Upper lobe of left lung (tissue), 6 donors: ENCODE data around the gene FIZ1. TPM values are rescaled to one million over a fixed set of nuclear protein-coding genes. Genes with fewer than 3 reads are reported as not detected.
"Not testable (repeated sequence)": the region's sequence is repeated elsewhere in the genome, so short reads cannot be mapped to it uniquely, and the experiment has no call there.

Source experiments
- ATAC-seq, 2 donors: fragments of 200-7000 bp; cut with Tn5 transposase; one replicate each; pipeline ENCODE4 v1.9.1; 2022; ENCODE audit warnings: mild to moderate bottlenecking in 2 of 2, moderate library complexity in 2 of 2; ENCODE audit not compliant: low FRiP score in 2 of 2
- DNase-seq, 2 donors: peaks; one replicate each; pipeline ENCODE4 v3.0.0-alpha.2; 2019 to 2020
- H3K27ac ChIP-seq, 4 donors: fragments of 200-600 bp; sonication (generic); one replicate each; pipeline ENCODE4 v1.5.1; 2016 to 2019
- H3K27me3 ChIP-seq, 4 donors: fragments of 200-600 bp; sonication (generic); one replicate each; pipeline ENCODE4 v1.5.1; 2017 to 2019
- H3K36me3 ChIP-seq, 4 donors: fragments of 200-600 bp; sonication (generic); one replicate each; pipeline ENCODE4 v1.5.1; 2016 to 2019
- H3K4me1 ChIP-seq, 4 donors: fragments of 200-600 bp; sonication (generic); one replicate each; pipeline ENCODE4 v1.5.1; 2018 to 2019
- H3K4me3 ChIP-seq, 4 donors: fragments of 200-600 bp; sonication (generic); one replicate each; pipeline ENCODE4 v1.5.1; 2017 to 2019; ENCODE audit warnings: mild to moderate bottlenecking in 2 of 4, moderate library complexity in 1 of 4
- H3K9me3 ChIP-seq, 4 donors: fragments of 200-600 bp; sonication (generic); one replicate each; pipeline ENCODE4 v1.5.1; 2018 to 2019
- EP300 ChIP-seq, 4 donors: sonication (generic); formaldehyde crosslinking; IDR thresholded peaks; one replicate each; pipeline ENCODE4 v1.5.1; 2017; ENCODE audit warnings: antibody characterized with exemption in 4 of 4, control low read depth in 2 of 4
- POLR2A ChIP-seq, 4 donors: fragments of 450-650 bp; IDR thresholded peaks; one replicate each; pipeline ENCODE4 v1.5.1; 2016 to 2017; ENCODE audit warnings: antibody characterized with exemption in 4 of 4, mild to moderate bottlenecking in 2 of 4
- POLR2AphosphoS5 ChIP-seq, 2 donors: sonication (generic); formaldehyde crosslinking; IDR thresholded peaks; one replicate each; pipeline ENCODE4 v1.5.1; 2017; ENCODE audit warnings: antibody characterized with exemption in 2 of 2
- WGBS, 2 donors: methylation state at CpG; one replicate each; pipeline ENCODE4 v1.1.5; 2017 to 2018; 5-methylcytosine and 5-hydroxymethylcytosine counted together
- total RNA-seq, 6 donors: library from RNA; depleted of rRNA in 4 of 6; stranded (reverse); fragments of >200 nt in 4 of 6; gene quantifications; one replicate each; pipeline versions ENCODE4 v1.1.0 to v1.2.1, GENCODE V29; 2016 to 2021
- TF ChIP-seq, protein P1 (sequence below), 6 experiments: fragments of 450-650 bp in 4 of 6; fragments of 200-600 bp in 2 of 6; sonication (generic) in 2 of 6; IDR thresholded peaks; one replicate each; pipeline ENCODE4 v1.5.1; 2016 to 2019; ENCODE audit warnings: antibody characterized with exemption in 6 of 6
- donor health status: DM: no; HTN: no; CAD: no; lungs with moderate emphysema.
- donor health status: DM: no; HTN: yes; CAD: no; lungs with severe emphysema.

FIZ1 gene
- total RNA-seq, 6 donors from 2014 or later = 11.1 to 21.6 (median 16.3) TPM

DNA sequence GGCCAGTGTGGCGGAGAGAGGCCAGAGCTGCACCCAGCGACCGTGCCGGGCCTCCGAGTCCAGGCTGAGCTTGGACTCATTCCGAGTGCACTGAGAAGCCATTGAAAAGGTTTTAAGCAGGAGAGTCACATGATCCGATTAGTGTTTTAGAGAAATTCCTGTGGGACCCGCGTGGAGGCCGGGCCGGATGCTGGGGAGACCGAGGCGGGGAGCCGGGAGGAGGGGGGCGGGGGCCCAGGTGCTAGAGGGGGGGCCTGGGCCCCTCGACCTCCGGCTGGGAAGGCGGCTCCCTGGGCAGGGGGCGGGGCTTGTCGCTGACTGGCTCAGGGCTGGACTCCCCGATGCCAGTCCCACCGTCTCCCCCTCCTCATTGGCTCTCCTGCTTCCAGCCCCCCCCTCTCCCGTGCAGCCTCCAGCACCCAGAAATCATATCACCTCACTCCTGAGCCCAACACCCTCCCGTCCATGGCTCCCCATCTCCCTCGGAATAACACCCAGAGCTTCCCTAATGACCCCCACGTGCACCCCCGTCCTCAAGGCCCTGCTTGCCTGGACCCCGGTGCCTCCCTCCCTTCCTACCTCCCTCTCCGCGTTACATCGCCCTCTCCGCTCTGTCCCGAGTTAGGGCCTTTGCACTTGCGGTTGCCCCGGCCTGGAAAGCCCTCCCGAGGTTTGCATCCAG lies 13.5 kb downstream of the FIZ1 start:
- WGBS, 2 donors = 4% methylated on average over 23 to 35 of the region's 36 CpGs
- DNase-seq (peak; percentile 89 to 91), ATAC-seq (peak; percentile 50 to 82)
- no peaks in the 10 kb centered on the region for H3K36me3 ChIP-seq
- H3K4me1 ChIP-seq = peaks cover 38 to 47% (median 40%) of the 10 kb centered on the region in 4 donors
- H3K9me3 ChIP-seq = no peaks in the 10 kb centered on the region
- H3K27ac ChIP-seq = peak overlapping the region; percentile 32 to 73 (median 62)
- peak overlapping the region in 3 of 4 donors; percentile 25 to 43 (median 34) for H3K4me3 ChIP-seq
- TF ChIP-seq, protein P1, sequence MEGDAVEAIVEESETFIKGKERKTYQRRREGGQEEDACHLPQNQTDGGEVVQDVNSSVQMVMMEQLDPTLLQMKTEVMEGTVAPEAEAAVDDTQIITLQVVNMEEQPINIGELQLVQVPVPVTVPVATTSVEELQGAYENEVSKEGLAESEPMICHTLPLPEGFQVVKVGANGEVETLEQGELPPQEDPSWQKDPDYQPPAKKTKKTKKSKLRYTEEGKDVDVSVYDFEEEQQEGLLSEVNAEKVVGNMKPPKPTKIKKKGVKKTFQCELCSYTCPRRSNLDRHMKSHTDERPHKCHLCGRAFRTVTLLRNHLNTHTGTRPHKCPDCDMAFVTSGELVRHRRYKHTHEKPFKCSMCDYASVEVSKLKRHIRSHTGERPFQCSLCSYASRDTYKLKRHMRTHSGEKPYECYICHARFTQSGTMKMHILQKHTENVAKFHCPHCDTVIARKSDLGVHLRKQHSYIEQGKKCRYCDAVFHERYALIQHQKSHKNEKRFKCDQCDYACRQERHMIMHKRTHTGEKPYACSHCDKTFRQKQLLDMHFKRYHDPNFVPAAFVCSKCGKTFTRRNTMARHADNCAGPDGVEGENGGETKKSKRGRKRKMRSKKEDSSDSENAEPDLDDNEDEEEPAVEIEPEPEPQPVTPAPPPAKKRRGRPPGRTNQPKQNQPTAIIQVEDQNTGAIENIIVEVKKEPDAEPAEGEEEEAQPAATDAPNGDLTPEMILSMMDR (IDR thresholded peaks at IDR 0.05) = no peak
- TF ChIP-seq EP300 (IDR thresholded peaks at IDR 0.05) (no peak), POLR2AphosphoS5 (IDR thresholded peaks at IDR 0.05) (no peak), POLR2A (IDR thresholded peaks at IDR 0.05) (no peak)
- H3K27me3 ChIP-seq = peaks cover 0 to 6% (median 0%) of the 10 kb centered on the region in 4 donors

DNA sequence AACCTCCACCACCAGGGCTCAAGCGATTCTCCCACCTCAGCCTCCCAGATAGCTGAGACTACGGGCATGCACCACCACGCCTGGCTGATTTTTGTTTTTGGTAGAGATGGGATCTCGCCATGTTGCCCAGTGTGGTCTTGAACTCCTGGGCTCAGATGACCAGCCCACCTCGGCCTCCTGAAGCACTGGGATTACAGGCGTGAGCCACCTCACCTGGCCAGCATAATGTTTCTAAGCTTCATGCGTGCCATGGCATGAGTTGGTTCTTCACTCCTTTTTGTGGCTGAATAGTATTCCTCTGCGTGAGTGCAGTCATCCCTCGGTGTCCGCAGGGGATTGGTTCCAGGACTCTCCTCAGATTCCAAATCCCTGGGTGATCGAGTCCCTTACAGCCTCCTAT lies 14.4 kb downstream of the FIZ1 start:
- no peak for ATAC-seq
- no peak for DNase-seq
- Histone ChIP-seq H3K4me1 (peaks cover 39 to 54% (median 41%) of the 10 kb centered on the region in 4 donors), H3K9me3 (no peaks in the 10 kb centered on the region), H3K4me3 (no peak overlapping the region), H3K27me3 (peaks cover 0 to 6% (median 0%) of the 10 kb centered on the region in 4 donors), H3K27ac (peak overlapping the region in 3 of 4 donors; percentile 61 to 73 (median 62)), H3K36me3 (no peaks in the 10 kb centered on the region)
- WGBS, 2 donors = 80 to 97% methylated on average over 10 to 11 of the region's 11 CpGs
- no peak for TF ChIP-seq POLR2A (IDR thresholded peaks at IDR 0.05)

DNA sequence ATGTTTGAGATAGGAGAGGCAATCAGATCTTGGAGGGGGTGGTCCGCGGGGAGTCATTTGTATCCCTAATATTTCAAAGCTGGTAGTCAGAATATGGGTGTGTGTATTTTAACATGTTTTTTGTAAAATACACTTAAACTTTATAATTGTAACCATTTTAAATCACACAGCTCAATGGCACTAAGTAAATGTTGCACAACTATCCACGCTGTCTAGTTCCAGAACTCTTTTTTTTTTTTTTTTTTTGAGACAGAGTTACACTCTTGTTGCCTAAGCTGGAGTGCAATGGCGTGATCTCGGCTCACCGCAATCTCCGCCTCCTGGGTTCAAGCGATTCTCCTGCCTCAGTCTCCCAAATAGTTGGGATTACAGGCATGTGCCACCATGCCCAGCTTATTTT lies 15.4 kb downstream of the FIZ1 start:
- Histone ChIP-seq H3K27ac (peak overlapping the region in 3 of 4 donors; percentile 19 to 73 (median 62)), H3K4me1 (peaks cover 39 to 60% (median 44%) of the 10 kb centered on the region in 4 donors)
- not testable (repeated sequence) for ATAC-seq, H3K4me3 ChIP-seq, H3K27me3 ChIP-seq, H3K36me3 ChIP-seq, DNase-seq, H3K9me3 ChIP-seq
- 62 to 64% methylated on average over 8 of the region's 8 CpGs for WGBS, 2 donors

DNA sequence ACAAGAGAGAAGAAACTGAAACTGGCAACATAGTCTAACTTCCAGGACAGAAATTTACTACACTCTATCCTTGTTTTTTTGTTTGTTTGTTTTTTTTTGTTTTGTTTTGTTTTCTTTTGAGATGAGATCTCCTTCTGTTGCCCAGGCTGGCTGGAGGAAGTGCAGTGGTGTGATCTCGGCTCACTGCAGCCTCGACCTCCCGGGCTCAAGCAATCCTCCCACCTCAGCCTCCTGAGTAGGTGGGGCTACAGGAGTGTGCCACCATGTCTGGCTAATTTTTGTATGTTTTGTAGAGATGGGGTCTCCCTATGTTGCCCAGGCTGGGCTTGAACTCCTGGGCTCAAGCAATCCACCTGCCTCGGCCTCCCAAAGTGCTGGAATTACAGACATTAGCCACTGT lies 17.0 kb downstream of the FIZ1 start:
- H3K9me3 ChIP-seq, H3K27me3 ChIP-seq, ATAC-seq, DNase-seq, H3K4me3 ChIP-seq: not testable (repeated sequence)
- H3K27ac ChIP-seq = peak overlapping the region; percentile 31 to 95 (median 66)
- H3K36me3 ChIP-seq = peaks cover 3 to 21% (median 13%) of the 10 kb centered on the region in 4 donors
- peaks cover 33 to 53% (median 38%) of the 10 kb centered on the region in 4 donors for H3K4me1 ChIP-seq
- 65 to 71% methylated on average over 4 of the region's 4 CpGs for WGBS, 2 donors

DNA sequence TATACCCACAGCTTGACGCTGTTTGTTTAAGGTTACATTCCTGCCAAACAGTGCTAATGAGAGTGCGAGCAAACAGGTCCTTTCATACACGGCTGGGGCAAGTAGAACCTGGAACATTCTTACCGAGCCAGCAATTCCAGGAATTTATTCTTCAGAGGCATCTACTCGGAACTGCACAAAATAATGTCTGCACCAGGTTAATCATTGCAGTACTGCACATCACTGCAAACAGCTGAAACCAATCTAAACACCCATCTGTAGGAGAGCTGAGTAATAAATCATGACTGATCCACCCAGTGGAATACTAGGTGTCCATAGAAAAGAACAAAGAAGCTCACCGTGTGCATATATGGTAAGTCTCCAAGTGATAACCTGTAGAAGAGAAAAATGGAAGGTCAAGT lies 17.5 kb downstream of the FIZ1 start:
- Histone ChIP-seq H3K27me3 (peaks cover 0 to 6% (median 0%) of the 10 kb centered on the region in 4 donors), H3K4me1 (peaks cover 29 to 48% (median 34%) of the 10 kb centered on the region in 4 donors), H3K27ac (peak overlapping the region; percentile 79 to 96 (median 94)), H3K36me3 (peaks cover 3 to 26% (median 17%) of the 10 kb centered on the region in 4 donors), H3K4me3 (no peak overlapping the region), H3K9me3 (no peaks in the 10 kb centered on the region)
- 29 to 33% methylated on average over 6 of the region's 6 CpGs for WGBS, 2 donors
- DNase-seq (no peak), ATAC-seq (peak in 1 of 2 donors; percentile 55)
- TF ChIP-seq EP300 (IDR thresholded peaks at IDR 0.05) (no peak), POLR2A (IDR thresholded peaks at IDR 0.05) (no peak), POLR2AphosphoS5 (IDR thresholded peaks at IDR 0.05) (no peak)
- TF ChIP-seq, protein P1 (IDR thresholded peaks at IDR 0.05) = no peak

DNA sequence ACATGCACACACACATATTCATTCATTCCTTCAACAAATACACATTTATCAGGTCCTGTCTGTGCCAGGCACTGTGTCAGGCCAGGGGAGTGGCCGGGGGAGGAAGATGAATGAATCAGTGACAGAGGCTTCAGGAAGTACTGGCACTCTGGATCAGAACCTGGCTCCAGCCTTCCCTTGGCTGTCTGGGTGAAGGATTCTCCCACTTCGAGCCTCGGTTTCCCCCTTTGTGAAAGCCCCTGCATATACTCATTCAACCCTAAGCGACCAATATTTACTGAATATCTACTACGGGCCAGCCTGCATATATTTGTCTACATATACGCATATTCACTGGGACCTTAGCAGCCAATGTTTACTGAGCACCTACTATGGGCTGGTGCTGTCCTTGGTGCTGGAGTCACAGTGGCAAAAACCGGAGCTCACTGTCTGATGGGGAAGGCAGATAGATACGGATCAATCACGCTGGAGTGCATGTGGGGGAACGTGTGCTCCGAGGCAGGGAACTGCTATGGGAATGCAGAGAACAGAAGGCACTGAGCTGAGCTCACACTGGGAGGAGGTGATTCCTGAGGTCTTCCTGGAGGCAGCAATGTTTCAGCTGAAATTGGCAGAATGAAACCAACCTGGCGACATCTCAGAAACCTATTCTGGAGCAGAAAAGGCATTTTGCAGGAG lies 18.0 kb downstream of the FIZ1 start:
- DNase-seq = no peak
- peak overlapping the region; percentile 79 to 96 (median 94) for H3K27ac ChIP-seq
- peak in 1 of 2 donors; percentile 1 for ATAC-seq
- peaks cover 3 to 27% (median 17%) of the 10 kb centered on the region in 4 donors for H3K36me3 ChIP-seq
- peaks cover 0 to 6% (median 0%) of the 10 kb centered on the region in 4 donors for H3K27me3 ChIP-seq
- H3K4me3 ChIP-seq = peak overlapping the region; percentile 78 to 95 (median 90)
- TF ChIP-seq POLR2AphosphoS5 (IDR thresholded peaks at IDR 0.05) (no peak), EP300 (IDR thresholded peaks at IDR 0.05) (no peak), POLR2A (IDR thresholded peaks at IDR 0.05) (no peak)
- TF ChIP-seq, protein P1 (IDR thresholded peaks at IDR 0.05) = no peak
- whole genome bisulfite sequencing, 2 donors = 36 to 37% methylated on average over 12 of the region's 12 CpGs
- H3K9me3 ChIP-seq = no peaks in the 10 kb centered on the region
- peaks cover 24 to 43% (median 28%) of the 10 kb centered on the region in 4 donors for H3K4me1 ChIP-seq
